GM12878 (cell line): ENCODE data around the gene EVA1A. TPM values are rescaled to one million over a fixed set of nuclear protein-coding genes. Genes with fewer than 3 reads are reported as not detected.

Experiments used
- ATAC-seq: fragments of 200-7000 bp; cut with Tn5 transposase; 3 replicates; pipeline ENCODE4 v1.9.1; 2020; ENCODE audit warnings: mild to moderate bottlenecking, moderate library complexity
- BruUV-seq: library from RNA; stranded (reverse); fragments of 400-500 nt; replicated peaks from 2 replicates; lab custom pipeline; 2021; lab: Mats Ljungman, UMichigan
- CTCF ChIA-PET: fragments of 300-600 bp; sonication (Branson Sonifier 250); formaldehyde crosslinking; extraction: SDS; loops from one replicate; lab custom pipeline; 2021; ENCODE audit warnings: inconsistent platforms; lab: Yijun Ruan, JAX
- POLR2A ChIA-PET: fragments of 350-600 bp; formaldehyde crosslinking; extraction: SDS; loops from one replicate; lab custom pipeline; 2021; ENCODE audit warnings: inconsistent platforms; lab: Charles Lee
- RAD21 ChIA-PET: fragments of 300-600 bp; sonication (Branson Sonifier 250); formaldehyde crosslinking; loops from one replicate; lab custom pipeline; 2023; ENCODE audit warnings: antibody characterized with exemption; ENCODE audit not compliant: unreplicated experiment; lab: Charles Lee
- SMC1A ChIA-PET: fragments of 300-600 bp; sonication (Branson Sonifier 250); formaldehyde crosslinking; loops from one replicate; lab custom pipeline; 2023; ENCODE audit not compliant: unreplicated experiment, uncharacterized antibody; lab: Charles Lee
- DNase-seq: peaks from one replicate; pipeline ENCODE4 v3.0.0-alpha.2; 2011; ENCODE audit warnings: low read depth, low spot score
- FAIRE-seq: peaks from 3 replicates; lab custom pipeline; 2011; peaks lifted over from hg19 to GRCh38; lab: Jason Lieb, UNC
- H2AFZ ChIP-seq: 2 replicates; pipeline ENCODE4 v1.6.0; 2011; ENCODE audit warnings: low read depth, low read length, control low read depth; ENCODE audit not compliant: control insufficient read depth
- H3K27ac ChIP-seq: 2 replicates; pipeline ENCODE4 v1.5.1; 2011; ENCODE audit warnings: control low read depth; ENCODE audit not compliant: control insufficient read depth, insufficient read depth
- H3K27me3 ChIP-seq, 2 experiments: replicated peaks in 1 of 2; 2 replicates each; pipeline versions ENCODE4 v1.6.0 to v1.6.1; 2011; ENCODE audit warnings: low read length in 1 of 2; ENCODE audit not compliant: control insufficient read depth in 2 of 2, insufficient read depth in 2 of 2
- H3K36me3 ChIP-seq, 2 experiments: 2 replicates each; pipeline ENCODE4 v1.5.1; 2011; ENCODE audit warnings: low read length in 1 of 2; ENCODE audit not compliant: control insufficient read depth in 2 of 2, insufficient read depth in 2 of 2
- H3K4me1 ChIP-seq: 2 replicates; pipeline ENCODE4 v1.6.1; 2011; ENCODE audit warnings: mild to moderate bottlenecking, low read length, moderate library complexity, mixed read lengths; ENCODE audit not compliant: control insufficient read depth, insufficient read depth
- H3K4me2 ChIP-seq: 2 replicates; pipeline ENCODE4 v1.6.0; 2011; ENCODE audit warnings: control low read depth; ENCODE audit not compliant: control insufficient read depth, insufficient read depth
- H3K4me3 ChIP-seq: fragments of 200-600 bp; sonication (generic); 2 replicates; pipeline ENCODE4 v1.5.1; 2016
- H3K79me2 ChIP-seq: 2 replicates; pipeline ENCODE4 v1.6.0; 2011; ENCODE audit warnings: low read length; ENCODE audit not compliant: control insufficient read depth, insufficient read depth
- H3K9ac ChIP-seq: 2 replicates; pipeline ENCODE4 v1.8.0; 2011; ENCODE audit warnings: low read length, control low read depth, mixed read lengths; ENCODE audit not compliant: control insufficient read depth, insufficient read depth
- H3K9me3 ChIP-seq: replicated peaks from 3 replicates; pipeline ENCODE4 v1.5.1; 2011; ENCODE audit warnings: mild to moderate bottlenecking, low read length; ENCODE audit not compliant: control insufficient read depth, insufficient read depth
- H4K20me1 ChIP-seq: 2 replicates; pipeline ENCODE4 v1.6.0; 2011; ENCODE audit not compliant: control insufficient read depth, insufficient read depth
- NKRF ChIP-seq: fragments of 450-650 bp; conservative IDR thresholded peaks from 2 replicates; pipeline ENCODE4 v1.6.1; 2017; ENCODE audit warnings: mild to moderate bottlenecking, moderate library complexity
- SP1 ChIP-seq: IDR thresholded peaks from one replicate; pipeline ENCODE4 v1.6.1; 2011; ENCODE audit warnings: low read depth, low read length
- YY1 ChIP-seq: IDR thresholded peaks from 2 replicates; pipeline ENCODE4 v1.6.1; 2011; ENCODE audit warnings: low read depth, mild to moderate bottlenecking, low read length
- WGBS: methylation state at CpG from one replicate; pipeline ENCODE4 v1.1.6; 2016; ENCODE audit warnings: low lambda C conversion rate; ENCODE audit not compliant: insufficient replicate concordance, insufficient coverage; ENCODE audit errors: missing lambda C conversion rate; 5-methylcytosine and 5-hydroxymethylcytosine counted together
- in situ Hi-C: fragments of 300-500 bp; cut with MboI; formaldehyde crosslinking; loops from 9 replicates; pipeline ENCODE4 v1.14.3; 2018; ENCODE audit warnings: mixed read lengths
- intact Hi-C: fragments of 100-400 bp; cut with micrococcal nuclease; formaldehyde crosslinking; loops from one replicate; pipeline ENCODE4 v1.14.2; 2022; ENCODE audit not compliant: unreplicated experiment
- polyA plus RNA-seq, 11 experiments: library from polyadenylated mRNA; depleted of rRNA in 4 of 11; unstranded in 6 of 11; stranded (reverse) in 5 of 11; fragments of >200 nt; fragmentation: Nextera tagmentation in 4 of 11; fragmentation: Illumina TruSeq in 1 of 11; extraction: Ambion mirVana in 4 of 11; extraction: Trizol in 1 of 11; gene quantifications; 1 replicate in 1 of 11; 2 replicates in 10 of 11; pipeline versions ENCODE4 v1.2.1 to v1.2.3, GENCODE V29; 2011 to 2016; ENCODE audit warnings: inconsistent platforms in 2 of 11, missing spikeins in 2 of 11, low read depth in 1 of 11
- total RNA-seq, 4 experiments: library from RNA; depleted of rRNA in 3 of 4; stranded (reverse); fragments of >200 nt in 3 of 4; fragmentation: Illumina TruSeq in 1 of 4; extraction: Trizol in 1 of 4; gene quantifications; 2 replicates each; pipeline versions ENCODE4 v1.2.1 to v1.2.3, GENCODE V29; 2013 to 2021
- TF ChIP-seq, protein P1 (sequence below): fragments of 450-650 bp; formaldehyde crosslinking; IDR thresholded peaks from 2 replicates; pipeline ENCODE4 v1.4.0; 2022; ENCODE audit warnings: mild to moderate bottlenecking, moderate library complexity

EVA1A gene
- total and polyA plus RNA-seq, 10 of the 15 experiments (the other 5 are each of a cell fraction or from before 2014, with no cell fraction given): 0.13 to 1.0 (median 0.34) TPM; not detected in 5

DNA sequence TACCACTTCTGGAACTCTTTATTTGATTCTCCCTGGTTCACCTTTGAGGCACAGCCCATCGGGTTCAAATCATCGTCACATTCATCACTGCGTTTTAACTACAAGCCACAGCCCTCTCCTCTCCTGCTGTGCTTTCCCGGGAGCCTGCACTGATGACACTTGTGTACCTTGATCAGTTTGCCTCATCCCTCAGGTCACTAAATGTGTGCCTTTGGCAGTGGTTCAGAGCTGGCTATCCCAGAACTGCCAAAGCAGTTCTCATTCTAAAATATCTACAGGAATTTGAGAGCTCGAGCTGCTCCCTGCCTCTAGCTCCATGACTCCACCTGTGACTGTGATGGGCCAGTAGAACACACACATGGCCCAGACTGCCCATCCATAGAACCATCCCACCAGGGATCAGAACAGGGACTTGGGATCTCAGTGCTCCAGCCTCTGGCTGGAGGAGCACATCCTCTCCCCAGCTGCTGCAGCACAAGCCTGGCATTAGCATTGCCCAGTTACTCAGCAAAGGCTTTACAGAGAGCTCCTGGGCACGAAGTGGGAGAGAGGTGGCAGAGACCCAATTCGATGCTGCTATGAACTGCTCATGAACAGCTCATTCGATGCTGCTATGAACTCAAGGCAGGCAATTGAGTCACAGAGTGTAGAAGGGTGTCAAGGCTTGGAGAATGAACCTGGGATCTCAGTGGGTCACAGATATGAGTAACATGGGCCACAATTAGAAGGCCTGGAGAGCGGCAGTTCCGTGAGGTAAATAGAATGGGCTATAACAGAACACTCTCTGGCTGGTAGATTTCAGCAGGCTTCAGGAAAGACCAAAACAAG is 41.9 kb downstream of the EVA1A start:
- H2AFZ ChIP-seq: no peak overlapping the region
- H3K79me2 ChIP-seq: no peaks in the 10 kb centered on the region
- H3K9ac ChIP-seq: no peak overlapping the region
- no peak for FAIRE-seq
- H3K27ac ChIP-seq: no peak overlapping the region
- WGBS: 33% methylated on average over 10 of the region's 10 CpGs
- no peak overlapping the region for H3K4me2 ChIP-seq
- CTCF ChIA-PET: no interaction called here
- POLR2A ChIA-PET: no interaction called here
- H4K20me1 ChIP-seq: no peaks in the 10 kb centered on the region
- ATAC-seq: no peak
- peaks cover 0 to 2% of the 10 kb centered on the region in 2 experiments; a peak in 1 of 4 replicates for H3K27me3 ChIP-seq
- no peak for TF ChIP-seq NKRF
- TF ChIP-seq YY1: no peak
- no peak for TF ChIP-seq SP1
- TF ChIP-seq, protein P1, sequence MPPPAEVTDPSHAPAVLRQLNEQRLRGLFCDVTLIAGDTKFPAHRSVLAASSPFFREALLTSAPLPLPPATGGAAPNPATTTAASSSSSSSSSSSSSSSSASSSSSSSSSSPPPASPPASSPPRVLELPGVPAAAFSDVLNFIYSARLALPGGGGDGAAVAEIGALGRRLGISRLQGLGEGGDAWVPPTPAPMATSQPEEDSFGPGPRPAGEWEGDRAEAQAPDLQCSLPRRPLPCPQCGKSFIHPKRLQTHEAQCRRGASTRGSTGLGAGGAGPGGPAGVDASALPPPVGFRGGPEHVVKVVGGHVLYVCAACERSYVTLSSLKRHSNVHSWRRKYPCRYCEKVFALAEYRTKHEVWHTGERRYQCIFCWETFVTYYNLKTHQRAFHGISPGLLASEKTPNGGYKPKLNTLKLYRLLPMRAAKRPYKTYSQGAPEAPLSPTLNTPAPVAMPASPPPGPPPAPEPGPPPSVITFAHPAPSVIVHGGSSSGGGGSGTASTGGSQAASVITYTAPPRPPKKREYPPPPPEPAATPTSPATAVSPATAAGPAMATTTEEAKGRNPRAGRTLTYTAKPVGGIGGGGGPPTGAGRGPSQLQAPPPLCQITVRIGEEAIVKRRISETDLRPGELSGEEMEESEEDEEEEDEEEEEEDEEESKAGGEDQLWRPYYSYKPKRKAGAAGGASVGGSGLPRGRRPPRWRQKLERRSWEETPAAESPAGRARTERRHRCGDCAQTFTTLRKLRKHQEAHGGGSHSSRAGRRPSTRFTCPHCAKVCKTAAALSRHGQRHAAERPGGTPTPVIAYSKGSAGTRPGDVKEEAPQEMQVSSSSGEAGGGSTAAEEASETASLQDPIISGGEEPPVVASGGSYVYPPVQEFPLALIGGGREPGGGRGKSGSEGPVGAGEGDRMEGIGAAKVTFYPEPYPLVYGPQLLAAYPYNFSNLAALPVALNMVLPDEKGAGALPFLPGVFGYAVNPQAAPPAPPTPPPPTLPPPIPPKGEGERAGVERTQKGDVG: no peak
- SMC1A ChIA-PET: interaction anchor here (1.3 kb wide), 1 partner anchor 14 kb away, joined by 4 read pairs; no protein-coding TSS in a partner anchor
- no TSS peak for BruUV-seq
- DNase-seq: no peak
- no peaks in the 10 kb centered on the region for H3K36me3 ChIP-seq
- RAD21 ChIA-PET: no interaction called here
- no peaks in the 10 kb centered on the region for H3K4me1 ChIP-seq
- in situ Hi-C loops (no loop called here), intact Hi-C loops (no loop called here)
- no peak overlapping the region for H3K4me3 ChIP-seq
- H3K9me3 ChIP-seq: no peaks in the 10 kb centered on the region; the same call in 2 of the 3 replicates
